Measurements from ENCODE around the gene RPL36. TPM values are rescaled to one million over a fixed set of nuclear protein-coding genes. Genes with fewer than 3 reads are reported as not detected.

The RPL36 gene
- total and polyA plus RNA-seq, 2 donors (not counting 3 experiments of a cell fraction or from before 2014, with no cell fraction given) = 1,033 to 1,084 TPM

DNA sequence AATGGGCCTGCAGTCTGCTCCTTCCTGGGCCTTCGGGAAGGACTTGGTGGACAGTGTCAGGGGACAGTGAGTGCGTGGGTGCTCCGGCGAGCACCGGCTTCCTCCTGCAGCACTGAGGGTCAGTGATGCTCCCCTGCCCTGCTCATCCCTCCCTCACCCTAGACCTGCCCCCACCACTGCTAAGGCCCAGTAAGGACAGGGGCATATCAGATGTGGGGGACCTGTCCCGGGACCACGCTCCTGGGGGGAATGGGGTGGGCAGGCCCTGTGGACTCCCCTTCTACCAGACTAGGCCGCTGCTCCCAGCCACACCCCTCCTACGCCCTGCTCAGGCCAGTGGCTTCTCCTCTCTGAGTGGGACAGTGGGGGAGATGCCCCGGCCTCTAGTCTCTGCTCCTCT, 13.0 kb upstream of the RPL36 start:
- Histone ChIP-seq H3K27ac (ENCODE audit: insufficient read depth, low read depth, low read length) (no peak overlapping the region), H3K36me3 (ENCODE audit: control insufficient read depth in 2 of 2, extremely low read depth in 1 of 2, insufficient read depth in 2 of 2, low read length in 2 of 2) (peaks cover 0 to 5% of the 10 kb centered on the region in 2 experiments), H3K4me3 (replicated peaks in 1 of 3; ENCODE audit: insufficient read depth in 1 of 3, low read depth in 1 of 3, low read length in 3 of 3) (no peak overlapping the region), H3K79me2 (ENCODE audit: control insufficient read depth, insufficient read depth, low read length) (peaks cover 9% of the 10 kb centered on the region), H3K9ac (replicated peaks; ENCODE audit: extremely low read depth, insufficient read depth, low read length) (no peak overlapping the region), H3K4me1 (ENCODE audit: control insufficient read depth, extremely low read depth, insufficient read depth, low read length) (peaks cover 10% of the 10 kb centered on the region), H3K4me2 (ENCODE audit: insufficient read depth, low read length) (no peak overlapping the region), H3K9me1 (replicated peaks; ENCODE audit: control insufficient read depth, extremely low read depth, insufficient read depth, low read length) (no peaks in the 10 kb centered on the region), H4K20me1 (replicated peaks; ENCODE audit: control insufficient read depth, extremely low read depth, insufficient read depth, low read length) (no peaks in the 10 kb centered on the region), H3K9me3 (replicated peaks; ENCODE audit: control insufficient read depth, insufficient read depth, low read length) (no peaks in the 10 kb centered on the region), H2AFZ (ENCODE audit: low read depth, low read length) (no peak overlapping the region), H3K27me3 (ENCODE audit: control insufficient read depth in 2 of 2, insufficient read depth in 2 of 2, low read length in 2 of 2) (no peaks in the 10 kb centered on the region)
- ChIA-PET CTCF (interaction anchor here (1.1 kb wide), 1 partner anchor 10 kb away, joined by 4 read pairs; no protein-coding TSS in a partner anchor), POLR2A (no interaction called here)
- intact Hi-C loops (cut with micrococcal nuclease) = no loop called here
- TF ChIP-seq MYC (IDR thresholded peaks at IDR 0.05; ENCODE audit: low read depth, low read length) (no peak), GATA2 (IDR thresholded peaks at IDR 0.05; ENCODE audit: insufficient read depth, insufficient read length, low read depth, low read length) (no peak), POLR2AphosphoS5 (IDR thresholded peaks at IDR 0.05; ENCODE audit: insufficient read depth, low read depth, low read length) (no peak), EZH2 (IDR thresholded peaks at IDR 0.05; ENCODE audit: borderline replicate concordance, low read depth, low read length, severe bottlenecking) (no peak), FOS (IDR thresholded peaks at IDR 0.05; ENCODE audit: borderline replicate concordance, insufficient read depth, low read length) (no peak)
- TF ChIP-seq, protein P1, sequence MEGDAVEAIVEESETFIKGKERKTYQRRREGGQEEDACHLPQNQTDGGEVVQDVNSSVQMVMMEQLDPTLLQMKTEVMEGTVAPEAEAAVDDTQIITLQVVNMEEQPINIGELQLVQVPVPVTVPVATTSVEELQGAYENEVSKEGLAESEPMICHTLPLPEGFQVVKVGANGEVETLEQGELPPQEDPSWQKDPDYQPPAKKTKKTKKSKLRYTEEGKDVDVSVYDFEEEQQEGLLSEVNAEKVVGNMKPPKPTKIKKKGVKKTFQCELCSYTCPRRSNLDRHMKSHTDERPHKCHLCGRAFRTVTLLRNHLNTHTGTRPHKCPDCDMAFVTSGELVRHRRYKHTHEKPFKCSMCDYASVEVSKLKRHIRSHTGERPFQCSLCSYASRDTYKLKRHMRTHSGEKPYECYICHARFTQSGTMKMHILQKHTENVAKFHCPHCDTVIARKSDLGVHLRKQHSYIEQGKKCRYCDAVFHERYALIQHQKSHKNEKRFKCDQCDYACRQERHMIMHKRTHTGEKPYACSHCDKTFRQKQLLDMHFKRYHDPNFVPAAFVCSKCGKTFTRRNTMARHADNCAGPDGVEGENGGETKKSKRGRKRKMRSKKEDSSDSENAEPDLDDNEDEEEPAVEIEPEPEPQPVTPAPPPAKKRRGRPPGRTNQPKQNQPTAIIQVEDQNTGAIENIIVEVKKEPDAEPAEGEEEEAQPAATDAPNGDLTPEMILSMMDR (IDR thresholded peaks at IDR 0.05; ENCODE audit: extremely low read depth in 1 of 2, insufficient read depth in 1 of 2, low read depth in 1 of 2, low read length in 2 of 2) = no peak
- TF ChIP-seq, protein P2, sequence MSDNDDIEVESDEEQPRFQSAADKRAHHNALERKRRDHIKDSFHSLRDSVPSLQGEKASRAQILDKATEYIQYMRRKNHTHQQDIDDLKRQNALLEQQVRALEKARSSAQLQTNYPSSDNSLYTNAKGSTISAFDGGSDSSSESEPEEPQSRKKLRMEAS (IDR thresholded peaks at IDR 0.05; ENCODE audit: insufficient read depth, insufficient read length) = no peak
- dilution Hi-C loops (cut with MboI; ENCODE audit: extremely low pct_ligation_motif_present, low sequenced_read_pairs) = no loop called here
- DNase-seq (ENCODE audit: low read depth, low spot score) (no peak), FAIRE-seq (no peak)
- BruUV-seq (replicated peaks) = no TSS peak
